PC-9 (cell line): ENCODE measurements around the gene PRRG3.

ENCODE experiments used
- EZH2 ChIP-seq: fragments of 200-600 bp; sonication (generic); IDR thresholded peaks from 2 replicates; pipeline ENCODE4 v1.8.0; 2017; ENCODE audit warnings: antibody characterized with exemption, low read depth
- TF ChIP-seq, protein P1 (sequence below): fragments of 200-600 bp; sonication (generic); conservative IDR thresholded peaks from 2 replicates; pipeline ENCODE4 v1.6.1; 2017; ENCODE audit warnings: mixed run types, antibody characterized with exemption, mild to moderate bottlenecking, moderate library complexity

DNA sequence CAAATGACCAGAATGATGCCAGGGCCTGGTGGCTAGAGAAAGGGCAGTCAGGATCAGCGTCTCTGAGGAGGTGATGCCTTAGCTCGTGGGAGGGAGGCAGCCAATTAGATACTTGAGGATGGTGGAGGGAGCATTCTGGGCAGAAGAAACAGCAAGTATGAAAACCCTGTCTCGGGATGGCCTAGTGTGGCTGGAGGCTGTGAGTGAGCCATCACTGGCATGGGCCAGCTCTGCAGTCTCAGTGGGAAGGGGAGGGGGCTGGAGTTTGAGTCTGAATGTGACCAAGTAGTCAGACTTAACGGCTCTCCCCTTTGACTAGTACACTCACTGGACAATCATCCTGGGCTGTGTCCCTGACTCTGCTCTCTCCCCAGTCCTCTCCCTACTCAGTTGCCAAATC, 46.3 kb downstream of the PRRG3 start:
- TF ChIP-seq, protein P1, sequence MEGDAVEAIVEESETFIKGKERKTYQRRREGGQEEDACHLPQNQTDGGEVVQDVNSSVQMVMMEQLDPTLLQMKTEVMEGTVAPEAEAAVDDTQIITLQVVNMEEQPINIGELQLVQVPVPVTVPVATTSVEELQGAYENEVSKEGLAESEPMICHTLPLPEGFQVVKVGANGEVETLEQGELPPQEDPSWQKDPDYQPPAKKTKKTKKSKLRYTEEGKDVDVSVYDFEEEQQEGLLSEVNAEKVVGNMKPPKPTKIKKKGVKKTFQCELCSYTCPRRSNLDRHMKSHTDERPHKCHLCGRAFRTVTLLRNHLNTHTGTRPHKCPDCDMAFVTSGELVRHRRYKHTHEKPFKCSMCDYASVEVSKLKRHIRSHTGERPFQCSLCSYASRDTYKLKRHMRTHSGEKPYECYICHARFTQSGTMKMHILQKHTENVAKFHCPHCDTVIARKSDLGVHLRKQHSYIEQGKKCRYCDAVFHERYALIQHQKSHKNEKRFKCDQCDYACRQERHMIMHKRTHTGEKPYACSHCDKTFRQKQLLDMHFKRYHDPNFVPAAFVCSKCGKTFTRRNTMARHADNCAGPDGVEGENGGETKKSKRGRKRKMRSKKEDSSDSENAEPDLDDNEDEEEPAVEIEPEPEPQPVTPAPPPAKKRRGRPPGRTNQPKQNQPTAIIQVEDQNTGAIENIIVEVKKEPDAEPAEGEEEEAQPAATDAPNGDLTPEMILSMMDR = no peak
- TF ChIP-seq EZH2 = no peak
